Endothelial cell of umbilical vein (primary cell): ENCODE measurements around the gene SIRT3. TPM values are rescaled to one million over a fixed set of nuclear protein-coding genes. Genes with fewer than 3 reads are reported as not detected.

Experiments used
- BruUV-seq: library from RNA; stranded (reverse); fragments of 400-500 nt; replicated peaks from 2 replicates; lab custom pipeline; 2021; lab: Mats Ljungman, UMichigan
- CTCF ChIA-PET: fragments of 300-600, 350-600 bp; sonication (Branson Sonifier 250); formaldehyde crosslinking; loops from one replicate; lab custom pipeline; 2021; ENCODE audit warnings: antibody characterized with exemption, inconsistent platforms; lab: Charles Lee
- POLR2A ChIA-PET: fragments of 300-600, 350-600 bp; sonication (Branson Sonifier 250); formaldehyde crosslinking; loops from one replicate; lab custom pipeline; 2021; ENCODE audit warnings: antibody characterized with exemption, inconsistent platforms; lab: Charles Lee
- DNase-seq: peaks from one replicate; pipeline ENCODE4 v3.0.0-alpha.2; 2011; ENCODE audit warnings: low read depth, low spot score
- FAIRE-seq: peaks from 2 replicates; lab custom pipeline; 2011; peaks lifted over from hg19 to GRCh38; lab: Jason Lieb, UNC
- H2AFZ ChIP-seq: 2 replicates; pipeline ENCODE4 v1.6.0; 2012; ENCODE audit warnings: low read depth, low read length, control low read depth, inconsistent platforms
- H3K27ac ChIP-seq: 2 replicates; pipeline ENCODE4 v1.5.1; 2011; ENCODE audit warnings: low read depth, mild to moderate bottlenecking, control low read depth, low read length, moderate library complexity; ENCODE audit not compliant: insufficient read depth
- H3K27me3 ChIP-seq, 2 experiments: 2 replicates each; pipeline versions ENCODE4 v1.6.0 to v1.6.1; 2011; ENCODE audit warnings: low read length in 2 of 2, mixed read lengths in 1 of 2; ENCODE audit not compliant: control insufficient read depth in 2 of 2, insufficient read depth in 2 of 2
- H3K36me3 ChIP-seq, 2 experiments: 2 replicates in 1 of 2; 3 replicates in 1 of 2; pipeline ENCODE4 v1.5.1; 2011; ENCODE audit warnings: low read length in 2 of 2, mild to moderate bottlenecking in 1 of 2, moderate library complexity in 1 of 2; ENCODE audit not compliant: control insufficient read depth in 2 of 2, insufficient read depth in 2 of 2; ENCODE audit errors: extremely low read depth in 1 of 2
- H3K4me1 ChIP-seq: 3 replicates; pipeline ENCODE4 v1.5.1; 2011; ENCODE audit warnings: mild to moderate bottlenecking, low read length; ENCODE audit not compliant: control insufficient read depth, insufficient read depth; ENCODE audit errors: extremely low read depth
- H3K4me2 ChIP-seq: 2 replicates; pipeline ENCODE4 v1.6.1; 2011; ENCODE audit warnings: low read length, control low read depth, mixed read lengths; ENCODE audit not compliant: insufficient read depth
- H3K4me3 ChIP-seq, 3 experiments: fragments of 200-600 bp in 1 of 3; sonication (generic), shearing (Covaris generic) in 1 of 3; replicated peaks in 1 of 3; 2 replicates each; pipeline ENCODE4 v1.5.1; 2011 to 2016; ENCODE audit warnings: control low read depth in 3 of 3, low read length in 3 of 3, mild to moderate bottlenecking in 2 of 3, inconsistent platforms in 1 of 3, low read depth in 1 of 3, moderate library complexity in 1 of 3; ENCODE audit not compliant: insufficient read depth in 1 of 3
- H3K79me2 ChIP-seq: 2 replicates; pipeline ENCODE4 v1.6.0; 2012; ENCODE audit warnings: low read length, inconsistent platforms; ENCODE audit not compliant: control insufficient read depth, insufficient read depth
- H3K9ac ChIP-seq: replicated peaks from 2 replicates; pipeline ENCODE3; 2011; ENCODE audit warnings: low read length, control low read depth; ENCODE audit not compliant: insufficient read depth; ENCODE audit errors: extremely low read depth
- H3K9me1 ChIP-seq: replicated peaks from 3 replicates; pipeline ENCODE4 v1.6.0; 2011; ENCODE audit warnings: mild to moderate bottlenecking, low read length; ENCODE audit not compliant: control insufficient read depth, insufficient read depth; ENCODE audit errors: extremely low read depth
- H3K9me3 ChIP-seq: replicated peaks from 2 replicates; pipeline ENCODE4 v1.5.1; 2012; ENCODE audit warnings: low read length, inconsistent platforms; ENCODE audit not compliant: control insufficient read depth, insufficient read depth
- H4K20me1 ChIP-seq: replicated peaks from 2 replicates; pipeline ENCODE3; 2011; ENCODE audit warnings: mild to moderate bottlenecking, low read length; ENCODE audit not compliant: control insufficient read depth, insufficient read depth; ENCODE audit errors: extremely low read depth
- EZH2 ChIP-seq: IDR thresholded peaks from 2 replicates; pipeline ENCODE4 v1.6.1; 2012; ENCODE audit warnings: borderline replicate concordance, low read depth, mild to moderate bottlenecking, moderate library complexity, low read length, inconsistent platforms; ENCODE audit not compliant: severe bottlenecking
- FOS ChIP-seq: IDR thresholded peaks from 2 replicates; pipeline ENCODE4 v1.6.1; 2011; ENCODE audit warnings: mild to moderate bottlenecking, low read length, moderate library complexity, borderline replicate concordance; ENCODE audit not compliant: insufficient read depth
- GATA2 ChIP-seq: IDR thresholded peaks from 2 replicates; pipeline ENCODE4 v1.7.0; 2011; ENCODE audit warnings: low read depth, mild to moderate bottlenecking, moderate library complexity, mixed read lengths, low read length; ENCODE audit not compliant: insufficient read length, insufficient read depth
- JUN ChIP-seq: IDR thresholded peaks from 2 replicates; pipeline ENCODE4 v1.6.1; 2011; ENCODE audit warnings: borderline replicate concordance, low read depth; ENCODE audit not compliant: insufficient read length, insufficient read depth
- MYC ChIP-seq: IDR thresholded peaks from one replicate; pipeline ENCODE4 v1.6.1; 2011; ENCODE audit warnings: mild to moderate bottlenecking, low read depth, low read length
- POLR2A ChIP-seq: IDR thresholded peaks from 2 replicates; pipeline ENCODE4 v1.6.1; 2012; ENCODE audit warnings: low read depth, mild to moderate bottlenecking, control low read depth, low read length
- POLR2AphosphoS5 ChIP-seq: IDR thresholded peaks from 2 replicates; pipeline ENCODE4 v1.6.1; 2012; ENCODE audit warnings: low read depth, mild to moderate bottlenecking, control low read depth, low read length, moderate library complexity; ENCODE audit not compliant: insufficient read depth
- dilution Hi-C: fragments of 300-500 bp; cut with MboI; formaldehyde crosslinking; loops from one replicate; pipeline ENCODE4 v1.15.0; 2019; ENCODE audit warnings: low sequenced_read_pairs; ENCODE audit not compliant: extremely low pct_ligation_motif_present
- intact Hi-C: fragments of 100-400 bp; cut with micrococcal nuclease; formaldehyde crosslinking; loops from one replicate; pipeline ENCODE4 v1.10.0; 2022
- polyA plus RNA-seq, 4 experiments: library from polyadenylated mRNA; depleted of rRNA in 3 of 4; stranded (reverse) in 3 of 4; unstranded in 1 of 4; fragments of >200 nt; gene quantifications; 2 replicates each; pipeline versions ENCODE4 v1.2.1 to v1.2.3, GENCODE V29; 2011 to 2012; ENCODE audit warnings: missing spikeins in 1 of 4
- total RNA-seq: library from RNA; stranded (reverse); gene quantifications from 2 replicates; pipeline ENCODE4 v1.2.3, GENCODE V29; 2021
- TF ChIP-seq, protein P1 (sequence below), 2 donors: IDR thresholded peaks; 1 replicate in 1 of 2; 2 replicates in 1 of 2; pipeline ENCODE4 v1.5.1; 2011; ENCODE audit warnings: low read length in 2 of 2, mild to moderate bottlenecking in 2 of 2, moderate library complexity in 2 of 2, control low read depth in 1 of 2, inconsistent platforms in 1 of 2, low read depth in 1 of 2; ENCODE audit not compliant: insufficient read depth in 1 of 2; ENCODE audit errors: extremely low read depth in 1 of 2
- TF ChIP-seq, protein P2 (sequence below): IDR thresholded peaks from 2 replicates; pipeline ENCODE4 v1.6.1; 2011; ENCODE audit not compliant: insufficient read depth, insufficient read length

The SIRT3 gene
- total and polyA plus RNA-seq, 2 donors (not counting 3 experiments of a cell fraction or from before 2014, with no cell fraction given) = 12.0 to 18.3 TPM

DNA sequence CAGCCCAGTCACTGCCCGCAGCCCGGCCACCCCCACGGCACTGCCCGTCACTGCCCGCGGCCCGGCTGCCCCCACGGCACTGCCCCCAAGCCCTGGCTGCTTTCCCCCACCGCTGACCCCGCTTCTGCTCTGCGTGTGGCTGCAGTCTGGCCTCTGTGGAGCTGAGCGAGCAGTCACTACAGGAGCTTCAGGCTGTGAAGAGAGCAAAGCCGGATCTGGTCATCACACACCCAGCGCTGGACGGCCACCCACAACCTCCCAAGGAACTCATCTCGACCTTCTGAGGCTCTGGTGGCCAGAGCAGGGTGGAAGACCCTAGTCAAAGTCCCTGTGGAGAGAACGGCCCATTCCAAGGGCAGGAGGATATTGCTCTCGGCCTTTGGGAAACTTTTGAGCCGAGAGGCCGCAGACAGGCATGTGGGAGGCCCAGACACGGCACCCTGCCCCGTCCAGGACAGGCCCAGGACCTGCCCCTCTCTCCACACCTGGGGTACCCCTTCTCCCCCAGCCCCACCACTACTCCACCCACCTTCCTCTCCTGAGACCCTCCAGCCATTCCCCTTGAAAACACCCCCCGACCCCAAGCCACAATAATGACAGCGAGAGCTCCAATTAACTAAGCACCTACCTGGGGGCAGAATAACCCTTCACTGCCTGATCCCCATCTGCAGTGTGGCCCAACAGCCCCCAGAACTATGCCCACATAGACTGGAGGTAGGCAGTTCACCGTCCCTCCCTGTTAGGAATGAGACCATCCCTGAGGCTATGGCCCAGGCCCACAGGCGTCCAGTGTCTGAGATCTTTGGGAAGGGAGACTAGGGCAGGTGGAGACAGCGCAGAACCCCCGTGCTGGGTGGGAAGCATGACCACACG is 49.1 kb upstream of the SIRT3 start:
- TF ChIP-seq MYC = no peak
- TF ChIP-seq, protein P1, sequence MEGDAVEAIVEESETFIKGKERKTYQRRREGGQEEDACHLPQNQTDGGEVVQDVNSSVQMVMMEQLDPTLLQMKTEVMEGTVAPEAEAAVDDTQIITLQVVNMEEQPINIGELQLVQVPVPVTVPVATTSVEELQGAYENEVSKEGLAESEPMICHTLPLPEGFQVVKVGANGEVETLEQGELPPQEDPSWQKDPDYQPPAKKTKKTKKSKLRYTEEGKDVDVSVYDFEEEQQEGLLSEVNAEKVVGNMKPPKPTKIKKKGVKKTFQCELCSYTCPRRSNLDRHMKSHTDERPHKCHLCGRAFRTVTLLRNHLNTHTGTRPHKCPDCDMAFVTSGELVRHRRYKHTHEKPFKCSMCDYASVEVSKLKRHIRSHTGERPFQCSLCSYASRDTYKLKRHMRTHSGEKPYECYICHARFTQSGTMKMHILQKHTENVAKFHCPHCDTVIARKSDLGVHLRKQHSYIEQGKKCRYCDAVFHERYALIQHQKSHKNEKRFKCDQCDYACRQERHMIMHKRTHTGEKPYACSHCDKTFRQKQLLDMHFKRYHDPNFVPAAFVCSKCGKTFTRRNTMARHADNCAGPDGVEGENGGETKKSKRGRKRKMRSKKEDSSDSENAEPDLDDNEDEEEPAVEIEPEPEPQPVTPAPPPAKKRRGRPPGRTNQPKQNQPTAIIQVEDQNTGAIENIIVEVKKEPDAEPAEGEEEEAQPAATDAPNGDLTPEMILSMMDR (IDR thresholded peaks at IDR 0.05; ENCODE audit: extremely low read depth in 1 of 2, insufficient read depth in 1 of 2, low read depth in 1 of 2, low read length in 2 of 2) = no peak
- TF ChIP-seq POLR2A = no peak
- no peak for TF ChIP-seq GATA2
- TF ChIP-seq POLR2AphosphoS5 = no peak
- TF ChIP-seq, protein P2, sequence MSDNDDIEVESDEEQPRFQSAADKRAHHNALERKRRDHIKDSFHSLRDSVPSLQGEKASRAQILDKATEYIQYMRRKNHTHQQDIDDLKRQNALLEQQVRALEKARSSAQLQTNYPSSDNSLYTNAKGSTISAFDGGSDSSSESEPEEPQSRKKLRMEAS = no peak
- TF ChIP-seq JUN = no peak
- no peak for TF ChIP-seq FOS
- TF ChIP-seq EZH2 = no peak
- CTCF ChIA-PET = interaction anchor here (1.4 kb wide), 1 partner anchor 24 kb away, joined by 3 read pairs; no protein-coding TSS in a partner anchor
- POLR2A ChIA-PET = no interaction called here
- peaks cover 3% of the 10 kb centered on the region for H3K4me1 ChIP-seq
- no peak overlapping the region for H3K9ac ChIP-seq
- H4K20me1 ChIP-seq = no peaks in the 10 kb centered on the region
- H3K4me2 ChIP-seq = no peak overlapping the region
- FAIRE-seq (no peak), DNase-seq (no peak)
- intact Hi-C loops = no loop called here
- no peaks in the 10 kb centered on the region for H3K9me3 ChIP-seq
- no TSS peak for BruUV-seq
- H3K79me2 ChIP-seq = no peaks in the 10 kb centered on the region
- H3K27me3 ChIP-seq = peaks cover 28 to 33% of the 10 kb centered on the region in 2 experiments
- H2AFZ ChIP-seq = no peak overlapping the region
- H3K9me1 ChIP-seq = no peaks in the 10 kb centered on the region
- dilution Hi-C loops = no loop called here
- H3K27ac ChIP-seq = no peak overlapping the region
- no peaks in the 10 kb centered on the region for H3K36me3 ChIP-seq
- no peak overlapping the region for H3K4me3 ChIP-seq
